A549 (cell line): Measurements from ENCODE around the gene RABL6.

Experiments
- CTCF ChIP-seq: fragments of >200 bp; sonication (Bioruptor Twin); formaldehyde crosslinking; IDR thresholded peaks from 3 replicates; pipeline ENCODE4 v1.5.1; 2016
- ELK1 ChIP-seq: fragments of 150-350 bp; IDR thresholded peaks from 2 replicates; pipeline ENCODE4 v1.6.1; 2014; ENCODE audit warnings: low read depth, mild to moderate bottlenecking, low read length

DNA sequence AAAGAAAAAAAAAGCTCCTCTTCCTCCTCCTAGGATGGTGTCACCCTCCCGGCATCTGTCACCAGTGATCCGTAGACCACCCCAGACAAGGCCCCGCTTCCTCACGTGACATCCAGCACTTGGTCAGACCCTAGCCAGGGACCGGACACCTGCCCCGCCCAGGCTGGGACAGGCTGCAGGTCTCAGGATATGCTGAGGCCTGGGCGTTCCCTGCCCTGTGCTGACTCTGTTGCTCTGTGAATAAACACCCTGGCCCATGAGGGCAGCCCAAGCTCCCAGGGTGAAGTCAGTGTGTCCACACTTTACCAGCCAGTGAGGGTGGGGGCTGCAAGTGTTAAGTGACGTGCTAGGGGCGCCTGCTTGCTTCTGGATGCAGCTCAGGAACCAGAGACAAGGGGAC lies 52.8 kb downstream of the RABL6 start:
- no peak for TF ChIP-seq ELK1
- TF ChIP-seq CTCF, result no peak
